GM12878 (cell line): ENCODE data around the gene CCDC54. TPM values are rescaled to one million over a fixed set of nuclear protein-coding genes. Genes with fewer than 3 reads are reported as not detected.

Source experiments
- ATAC-seq: fragments of 200-7000 bp; cut with Tn5 transposase; 3 replicates; pipeline ENCODE4 v1.9.1; 2020; ENCODE audit warnings: mild to moderate bottlenecking, moderate library complexity
- BruUV-seq: library from RNA; stranded (reverse); fragments of 400-500 nt; replicated peaks from 2 replicates; lab custom pipeline; 2021; lab: Mats Ljungman, UMichigan
- CTCF ChIA-PET: fragments of 300-600 bp; sonication (Branson Sonifier 250); formaldehyde crosslinking; extraction: SDS; loops from one replicate; lab custom pipeline; 2021; ENCODE audit warnings: inconsistent platforms; lab: Yijun Ruan, JAX
- POLR2A ChIA-PET: fragments of 350-600 bp; formaldehyde crosslinking; extraction: SDS; loops from one replicate; lab custom pipeline; 2021; ENCODE audit warnings: inconsistent platforms; lab: Charles Lee
- RAD21 ChIA-PET: fragments of 300-600 bp; sonication (Branson Sonifier 250); formaldehyde crosslinking; loops from one replicate; lab custom pipeline; 2023; ENCODE audit warnings: antibody characterized with exemption; ENCODE audit not compliant: unreplicated experiment; lab: Charles Lee
- SMC1A ChIA-PET: fragments of 300-600 bp; sonication (Branson Sonifier 250); formaldehyde crosslinking; loops from one replicate; lab custom pipeline; 2023; ENCODE audit not compliant: unreplicated experiment, uncharacterized antibody; lab: Charles Lee
- DNase-seq: peaks from one replicate; pipeline ENCODE4 v3.0.0-alpha.2; 2011; ENCODE audit warnings: low read depth, low spot score
- FAIRE-seq: peaks from 3 replicates; lab custom pipeline; 2011; peaks lifted over from hg19 to GRCh38; lab: Jason Lieb, UNC
- H2AFZ ChIP-seq: 2 replicates; pipeline ENCODE4 v1.6.0; 2011; ENCODE audit warnings: low read depth, low read length, control low read depth; ENCODE audit not compliant: control insufficient read depth
- H3K27ac ChIP-seq: 2 replicates; pipeline ENCODE4 v1.5.1; 2011; ENCODE audit warnings: control low read depth; ENCODE audit not compliant: control insufficient read depth, insufficient read depth
- H3K27me3 ChIP-seq, 2 experiments: replicated peaks in 1 of 2; 2 replicates each; pipeline versions ENCODE4 v1.6.0 to v1.6.1; 2011; ENCODE audit warnings: low read length in 1 of 2; ENCODE audit not compliant: control insufficient read depth in 2 of 2, insufficient read depth in 2 of 2
- H3K36me3 ChIP-seq, 2 experiments: 2 replicates each; pipeline ENCODE4 v1.5.1; 2011; ENCODE audit warnings: low read length in 1 of 2; ENCODE audit not compliant: control insufficient read depth in 2 of 2, insufficient read depth in 2 of 2
- H3K4me1 ChIP-seq: 2 replicates; pipeline ENCODE4 v1.6.1; 2011; ENCODE audit warnings: mild to moderate bottlenecking, low read length, moderate library complexity, mixed read lengths; ENCODE audit not compliant: control insufficient read depth, insufficient read depth
- H3K4me2 ChIP-seq: 2 replicates; pipeline ENCODE4 v1.6.0; 2011; ENCODE audit warnings: control low read depth; ENCODE audit not compliant: control insufficient read depth, insufficient read depth
- H3K4me3 ChIP-seq: fragments of 200-600 bp; sonication (generic); 2 replicates; pipeline ENCODE4 v1.5.1; 2016
- H3K79me2 ChIP-seq: 2 replicates; pipeline ENCODE4 v1.6.0; 2011; ENCODE audit warnings: low read length; ENCODE audit not compliant: control insufficient read depth, insufficient read depth
- H3K9ac ChIP-seq: 2 replicates; pipeline ENCODE4 v1.8.0; 2011; ENCODE audit warnings: low read length, control low read depth, mixed read lengths; ENCODE audit not compliant: control insufficient read depth, insufficient read depth
- H3K9me3 ChIP-seq: replicated peaks from 3 replicates; pipeline ENCODE4 v1.5.1; 2011; ENCODE audit warnings: mild to moderate bottlenecking, low read length; ENCODE audit not compliant: control insufficient read depth, insufficient read depth
- H4K20me1 ChIP-seq: 2 replicates; pipeline ENCODE4 v1.6.0; 2011; ENCODE audit not compliant: control insufficient read depth, insufficient read depth
- BCL11A ChIP-seq: IDR thresholded peaks from 2 replicates; pipeline ENCODE4 v1.6.1; 2011; ENCODE audit warnings: low read depth, low read length
- CBX3 ChIP-seq: fragments of 200-600 bp; sonication (generic); IDR thresholded peaks from 2 replicates; pipeline ENCODE4 v1.6.1; 2016; ENCODE audit warnings: low read depth, borderline replicate concordance
- ESRRA ChIP-seq: IDR thresholded peaks from 2 replicates; pipeline ENCODE4 v1.6.1; 2012; ENCODE audit warnings: mild to moderate bottlenecking, low read length, improper control_type of control experiment
- NR2F1 ChIP-seq: fragments of 450-650 bp; conservative IDR thresholded peaks from 2 replicates; pipeline ENCODE4 v1.6.1; 2017; ENCODE audit warnings: mild to moderate bottlenecking
- POLR2AphosphoS2 ChIP-seq: IDR thresholded peaks from 2 replicates; pipeline ENCODE4 v1.6.1; 2011; ENCODE audit warnings: low read depth, mild to moderate bottlenecking, low read length, improper control_type of control experiment, moderate library complexity
- STAT3 ChIP-seq: IDR thresholded peaks from 2 replicates; pipeline ENCODE4 v1.6.1; 2011; ENCODE audit warnings: low read depth, low read length, improper control_type of control experiment
- TCF3 ChIP-seq: IDR thresholded peaks from 2 replicates; pipeline ENCODE4 v1.6.1; 2012; ENCODE audit warnings: low read depth, mild to moderate bottlenecking, low read length, borderline replicate concordance; ENCODE audit not compliant: insufficient read depth
- TCF7 ChIP-seq: IDR thresholded peaks from 2 replicates; pipeline ENCODE4 v1.6.1; 2014; ENCODE audit warnings: antibody characterized with exemption, borderline replicate concordance
- YBX1 ChIP-seq: fragments of 450-650 bp; IDR thresholded peaks from 2 replicates; pipeline ENCODE4 v1.6.1; 2016; ENCODE audit warnings: antibody characterized with exemption
- WGBS: methylation state at CpG from one replicate; pipeline ENCODE4 v1.1.6; 2016; ENCODE audit warnings: low lambda C conversion rate; ENCODE audit not compliant: insufficient replicate concordance, insufficient coverage; ENCODE audit errors: missing lambda C conversion rate; 5-methylcytosine and 5-hydroxymethylcytosine counted together
- in situ Hi-C: fragments of 300-500 bp; cut with MboI; formaldehyde crosslinking; loops from 9 replicates; pipeline ENCODE4 v1.14.3; 2018; ENCODE audit warnings: mixed read lengths
- intact Hi-C: fragments of 100-400 bp; cut with micrococcal nuclease; formaldehyde crosslinking; loops from one replicate; pipeline ENCODE4 v1.14.2; 2022; ENCODE audit not compliant: unreplicated experiment
- polyA plus RNA-seq, 11 experiments: library from polyadenylated mRNA; depleted of rRNA in 4 of 11; unstranded in 6 of 11; stranded (reverse) in 5 of 11; fragments of >200 nt; fragmentation: Nextera tagmentation in 4 of 11; fragmentation: Illumina TruSeq in 1 of 11; extraction: Ambion mirVana in 4 of 11; extraction: Trizol in 1 of 11; gene quantifications; 1 replicate in 1 of 11; 2 replicates in 10 of 11; pipeline versions ENCODE4 v1.2.1 to v1.2.3, GENCODE V29; 2011 to 2016; ENCODE audit warnings: inconsistent platforms in 2 of 11, missing spikeins in 2 of 11, low read depth in 1 of 11
- total RNA-seq, 4 experiments: library from RNA; depleted of rRNA in 3 of 4; stranded (reverse); fragments of >200 nt in 3 of 4; fragmentation: Illumina TruSeq in 1 of 4; extraction: Trizol in 1 of 4; gene quantifications; 2 replicates each; pipeline versions ENCODE4 v1.2.1 to v1.2.3, GENCODE V29; 2013 to 2021
- TF ChIP-seq, protein P1 (sequence below): fragments of 450-650 bp; formaldehyde crosslinking; IDR thresholded peaks from 2 replicates; pipeline ENCODE4 v1.5.0; 2022; ENCODE audit warnings: mild to moderate bottlenecking, missing genetic modification characterization
- TF ChIP-seq, protein P2 (sequence below): IDR thresholded peaks from 2 replicates; pipeline ENCODE4 v1.6.1; 2011; ENCODE audit warnings: borderline replicate concordance, low read depth, mild to moderate bottlenecking, moderate library complexity, low read length; ENCODE audit not compliant: insufficient read depth, poor library complexity, severe bottlenecking

CCDC54 gene
- total and polyA plus RNA-seq, 10 of the 15 experiments (the other 5 are each of a cell fraction or from before 2014, with no cell fraction given) = not detected

DNA sequence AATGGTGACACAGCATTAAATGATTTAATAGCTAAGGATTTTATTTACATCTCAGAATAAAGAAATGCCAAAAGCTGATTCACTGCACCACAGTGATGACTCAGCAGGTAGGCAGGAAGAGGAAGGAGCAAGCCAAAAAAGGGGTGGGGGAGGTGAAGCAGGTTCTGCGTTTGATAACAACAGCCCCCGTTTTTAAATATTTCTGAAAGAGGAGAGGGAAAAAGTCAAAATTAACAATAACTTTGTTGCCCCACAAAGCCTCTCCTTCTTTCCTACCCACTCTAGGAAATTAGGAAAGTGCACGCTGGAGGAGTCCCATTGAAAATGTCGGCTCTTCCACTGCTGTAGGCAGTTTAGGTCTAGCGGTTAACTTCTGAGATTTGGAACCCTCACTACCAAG lies 9.9 kb upstream of the CCDC54 start (continued):
- TF ChIP-seq, protein P1, sequence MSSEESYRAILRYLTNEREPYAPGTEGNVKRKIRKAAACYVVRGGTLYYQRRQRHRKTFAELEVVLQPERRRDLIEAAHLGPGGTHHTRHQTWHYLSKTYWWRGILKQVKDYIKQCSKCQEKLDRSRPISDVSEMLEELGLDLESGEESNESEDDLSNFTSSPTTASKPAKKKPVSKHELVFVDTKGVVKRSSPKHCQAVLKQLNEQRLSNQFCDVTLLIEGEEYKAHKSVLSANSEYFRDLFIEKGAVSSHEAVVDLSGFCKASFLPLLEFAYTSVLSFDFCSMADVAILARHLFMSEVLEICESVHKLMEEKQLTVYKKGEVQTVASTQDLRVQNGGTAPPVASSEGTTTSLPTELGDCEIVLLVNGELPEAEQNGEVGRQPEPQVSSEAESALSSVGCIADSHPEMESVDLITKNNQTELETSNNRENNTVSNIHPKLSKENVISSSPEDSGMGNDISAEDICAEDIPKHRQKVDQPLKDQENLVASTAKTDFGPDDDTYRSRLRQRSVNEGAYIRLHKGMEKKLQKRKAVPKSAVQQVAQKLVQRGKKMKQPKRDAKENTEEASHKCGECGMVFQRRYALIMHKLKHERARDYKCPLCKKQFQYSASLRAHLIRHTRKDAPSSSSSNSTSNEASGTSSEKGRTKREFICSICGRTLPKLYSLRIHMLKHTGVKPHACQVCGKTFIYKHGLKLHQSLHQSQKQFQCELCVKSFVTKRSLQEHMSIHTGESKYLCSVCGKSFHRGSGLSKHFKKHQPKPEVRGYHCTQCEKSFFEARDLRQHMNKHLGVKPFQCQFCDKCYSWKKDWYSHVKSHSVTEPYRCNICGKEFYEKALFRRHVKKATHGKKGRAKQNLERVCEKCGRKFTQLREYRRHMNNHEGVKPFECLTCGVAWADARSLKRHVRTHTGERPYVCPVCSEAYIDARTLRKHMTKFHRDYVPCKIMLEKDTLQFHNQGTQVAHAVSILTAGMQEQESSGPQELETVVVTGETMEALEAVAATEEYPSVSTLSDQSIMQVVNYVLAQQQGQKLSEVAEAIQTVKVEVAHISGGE = no peak
- no peak for TF ChIP-seq POLR2AphosphoS2
- TF ChIP-seq CBX3 = no peak
- TF ChIP-seq, protein P2, sequence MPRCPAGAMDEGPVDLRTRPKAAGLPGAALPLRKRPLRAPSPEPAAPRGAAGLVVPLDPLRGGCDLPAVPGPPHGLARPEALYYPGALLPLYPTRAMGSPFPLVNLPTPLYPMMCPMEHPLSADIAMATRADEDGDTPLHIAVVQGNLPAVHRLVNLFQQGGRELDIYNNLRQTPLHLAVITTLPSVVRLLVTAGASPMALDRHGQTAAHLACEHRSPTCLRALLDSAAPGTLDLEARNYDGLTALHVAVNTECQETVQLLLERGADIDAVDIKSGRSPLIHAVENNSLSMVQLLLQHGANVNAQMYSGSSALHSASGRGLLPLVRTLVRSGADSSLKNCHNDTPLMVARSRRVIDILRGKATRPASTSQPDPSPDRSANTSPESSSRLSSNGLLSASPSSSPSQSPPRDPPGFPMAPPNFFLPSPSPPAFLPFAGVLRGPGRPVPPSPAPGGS = no peak
- TF ChIP-seq ESRRA = no peak
- no peak for TF ChIP-seq NR2F1
- no peak for TF ChIP-seq YBX1
- TF ChIP-seq, all 136 proteins: peak for 0

DNA sequence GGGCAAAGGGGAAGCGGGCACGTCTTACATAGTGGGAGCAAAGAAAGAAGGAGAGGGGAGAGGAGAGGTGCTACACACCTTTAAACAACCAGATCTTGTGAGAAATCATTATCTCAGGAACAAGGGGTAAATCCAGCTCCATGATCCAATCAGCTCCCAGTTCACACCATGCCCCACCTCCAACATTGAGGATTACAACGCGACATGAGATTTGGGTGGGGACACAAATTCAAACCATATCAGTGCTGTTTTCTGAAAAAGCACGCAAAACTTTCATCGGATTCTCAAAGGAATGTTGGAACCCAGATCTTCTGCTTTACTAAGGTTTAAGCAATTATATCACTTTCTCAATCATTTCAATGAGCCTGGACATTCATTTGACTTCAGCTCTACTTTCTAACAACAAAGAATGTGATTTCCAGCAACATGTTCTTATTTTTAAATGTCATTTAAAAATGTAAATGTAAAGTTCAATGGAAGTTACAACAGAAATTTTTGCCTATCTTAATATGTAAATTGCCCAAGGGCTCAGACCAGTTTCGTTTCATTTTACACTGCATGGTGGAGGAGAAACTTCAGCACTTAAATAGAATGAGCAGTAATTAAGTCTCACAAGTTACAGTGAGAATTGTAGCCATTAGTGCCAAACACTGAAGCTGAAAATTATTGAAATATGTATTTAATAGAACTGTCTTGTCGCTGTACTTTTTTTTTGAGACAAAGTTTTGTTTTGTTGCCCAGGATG lies 8.4 kb upstream of the CCDC54 start:
- FAIRE-seq (no peak), ATAC-seq (no peak), DNase-seq (no peak)
- ChIA-PET CTCF (no interaction called here), SMC1A (no interaction called here), RAD21 (no interaction called here), POLR2A (no interaction called here)
- Histone ChIP-seq H3K36me3 (no peaks in the 10 kb centered on the region), H3K27me3 (no peaks in the 10 kb centered on the region), H3K4me2 (no peak overlapping the region), H3K9ac (no peak overlapping the region), H3K27ac (no peak overlapping the region), H3K9me3 (no peaks in the 10 kb centered on the region), H3K79me2 (no peaks in the 10 kb centered on the region), H3K4me1 (no peaks in the 10 kb centered on the region), H2AFZ (no peak overlapping the region), H3K4me3 (no peak overlapping the region), H4K20me1 (no peaks in the 10 kb centered on the region)
- in situ Hi-C loops = no loop called here
- 60% methylated on average over 8 of the region's 8 CpGs for WGBS
- TF ChIP-seq STAT3 = no peak
- TF ChIP-seq BCL11A = no peak
- TF ChIP-seq TCF7 = no peak
- TF ChIP-seq TCF3 = no peak
- no TSS peak for BruUV-seq
- intact Hi-C loops = no loop called here
